NB4 (cell line): Measurements from ENCODE around the gene DYNC1H1.

Source experiments
- CTCF ChIP-seq: IDR thresholded peaks from one replicate; pipeline ENCODE4 v1.5.1; 2012; ENCODE audit warnings: low read depth, low read length
- POLR2A ChIP-seq: IDR thresholded peaks from 2 replicates; pipeline ENCODE4 v1.6.1; 2011; ENCODE audit warnings: mild to moderate bottlenecking; ENCODE audit not compliant: insufficient read length; ENCODE audit errors: extremely low read depth

- TF ChIP-seq CTCF (no peak), POLR2A (no peak)
Observed at GRCh38 chr14:102040153-102040552, 75.8 kb downstream of the DYNC1H1 start.
